B cell (primary cell): ENCODE data around the gene MGST1. TPM values are rescaled to one million over a fixed set of nuclear protein-coding genes. Genes with fewer than 3 reads are reported as not detected.

Experiments used
- ATAC-seq: fragments of 200-7000 bp; cut with Tn5 transposase; one replicate; pipeline ENCODE4 v1.10.0; 2021; ENCODE audit warnings: low read depth, mild to moderate bottlenecking, moderate number of reproducible peaks, moderate library complexity
- CTCF ChIA-PET: fragments of 350-600 bp; sonication (Branson Sonifier 250); formaldehyde crosslinking; loops from one replicate; lab custom pipeline; 2021; ENCODE audit warnings: antibody characterized with exemption, inconsistent platforms; lab: Charles Lee
- POLR2A ChIA-PET: fragments of 350-600 bp; sonication (Branson Sonifier 250); formaldehyde crosslinking; loops from one replicate; lab custom pipeline; 2021; ENCODE audit warnings: antibody characterized with exemption; lab: Charles Lee
- DNase-seq: peaks from one replicate; pipeline ENCODE4 v3.0.0; 2013
- H2AFZ ChIP-seq: 2 replicates; pipeline ENCODE4 v1.6.1; 2012; ENCODE audit warnings: mild to moderate bottlenecking, low read depth, low read length; ENCODE audit not compliant: insufficient read depth, poor library complexity, severe bottlenecking
- H3K27ac ChIP-seq, 2 donors: 1 replicate in 1 of 2; 2 replicates in 1 of 2; pipeline ENCODE4 v1.5.1; 2012 to 2013; ENCODE audit warnings: low read length in 2 of 2, mild to moderate bottlenecking in 2 of 2, moderate library complexity in 1 of 2
- H3K27me3 ChIP-seq, 4 experiments: fragments of 200-600 bp in 1 of 4; sonication (generic) in 1 of 4; replicated peaks in 1 of 4; 1 replicate in 2 of 4; 2 replicates in 2 of 4; pipeline versions ENCODE4 v1.6.1 to v1.7.0; 2013 to 2016; ENCODE audit warnings: low read length in 3 of 4, mild to moderate bottlenecking in 2 of 4, mixed read lengths in 1 of 4, moderate library complexity in 1 of 4; ENCODE audit not compliant: insufficient read depth in 4 of 4, control insufficient read depth in 3 of 4; ENCODE audit errors: control extremely low read depth in 1 of 4
- H3K36me3 ChIP-seq, 2 experiments: replicated peaks in 1 of 2; 1 replicate in 1 of 2; 2 replicates in 1 of 2; pipeline versions ENCODE4 v1.6.1 to v1.7.1; 2013; ENCODE audit warnings: low read length in 1 of 2; ENCODE audit not compliant: insufficient read depth in 2 of 2, control insufficient read depth in 1 of 2; ENCODE audit errors: control extremely low read depth in 1 of 2, extremely low read depth in 1 of 2
- H3K4me1 ChIP-seq, 2 donors: fragments of 200-600 bp in 1 of 2; sonication (generic) in 1 of 2; 1 replicate in 1 of 2; 2 replicates in 1 of 2; pipeline versions ENCODE4 v1.5.1 to v1.6.1; 2013 to 2017; ENCODE audit warnings: low read length in 2 of 2; ENCODE audit not compliant: control insufficient read depth in 2 of 2, insufficient read depth in 2 of 2
- H3K4me2 ChIP-seq: replicated peaks from 2 replicates; pipeline ENCODE3; 2012; ENCODE audit warnings: mild to moderate bottlenecking, low read depth, low read length; ENCODE audit not compliant: poor library complexity, severe bottlenecking
- H3K4me3 ChIP-seq, 5 experiments: fragments of 200-600 bp in 1 of 5; sonication (generic) in 1 of 5; 1 replicate in 3 of 5; 2 replicates in 2 of 5; pipeline versions ENCODE4 v1.5.1 to v1.7.0; 2011 to 2016; ENCODE audit warnings: low read length in 4 of 5, mild to moderate bottlenecking in 4 of 5, low read depth in 2 of 5, control low read depth in 1 of 5, moderate library complexity in 1 of 5; ENCODE audit not compliant: insufficient read depth in 1 of 5; ENCODE audit errors: control extremely low read depth in 1 of 5, extremely low read depth in 1 of 5
- H3K79me2 ChIP-seq: fragments of 200-600 bp; sonication (generic); one replicate; pipeline ENCODE4 v1.6.0; 2016; ENCODE audit warnings: low read length; ENCODE audit not compliant: control insufficient read depth, insufficient read depth
- H3K9ac ChIP-seq: fragments of 200-600 bp; sonication (generic); 2 replicates; pipeline ENCODE4 v1.6.1; 2017; ENCODE audit warnings: mild to moderate bottlenecking, low read length, moderate library complexity
- H3K9me3 ChIP-seq, 3 donors: one replicate each; pipeline versions ENCODE4 v1.6.1 to v1.7.1; 2013; ENCODE audit warnings: low read length in 2 of 3; ENCODE audit not compliant: control insufficient read depth in 2 of 3, insufficient read depth in 1 of 3; ENCODE audit errors: control extremely low read depth in 1 of 3
- H4K20me1 ChIP-seq: 2 replicates; pipeline ENCODE4 v1.6.0; 2012; ENCODE audit warnings: mild to moderate bottlenecking, low read length; ENCODE audit not compliant: insufficient read depth, control insufficient read depth, poor library complexity, severe bottlenecking
- H3K27ac Mint-ChIP-seq: one replicate; pipeline ENCODE4 v1.8.0; 2021; ENCODE audit warnings: mixed read lengths
- H3K27me3 Mint-ChIP-seq: one replicate; pipeline ENCODE4 v1.8.0; 2021; ENCODE audit warnings: mixed read lengths
- H3K4me1 Mint-ChIP-seq: one replicate; pipeline ENCODE4 v1.8.0; 2021; ENCODE audit warnings: mixed read lengths
- H3K4me3 Mint-ChIP-seq: one replicate; pipeline ENCODE4 v1.8.0; 2021; ENCODE audit warnings: mixed read lengths
- H3K9me3 Mint-ChIP-seq: one replicate; pipeline ENCODE4 v1.8.0; 2022; ENCODE audit warnings: mixed read lengths; ENCODE audit not compliant: insufficient read depth
- CTCF ChIP-seq: fragments of 200-600 bp; IDR thresholded peaks from one replicate; pipeline ENCODE4 v1.8.0; 2022; ENCODE audit warnings: antibody characterized with exemption, mild to moderate bottlenecking
- EZH2 ChIP-seq: IDR thresholded peaks from 2 replicates; pipeline ENCODE4 v1.6.1; 2012; ENCODE audit warnings: borderline replicate concordance, low read depth, mild to moderate bottlenecking, moderate library complexity, low read length; ENCODE audit not compliant: insufficient read depth, poor library complexity, severe bottlenecking
- WGBS: methylation state at CpG from one replicate; pipeline ENCODE4 v1.1.5; 2013; ENCODE audit warnings: missing lambda C conversion rate; ENCODE audit not compliant: insufficient coverage; 5-methylcytosine and 5-hydroxymethylcytosine counted together
- intact Hi-C: fragments of 100-400 bp; cut with micrococcal nuclease; formaldehyde crosslinking; loops from one replicate; pipeline ENCODE4 v1.10.0; 2022
- polyA plus RNA-seq: library from polyadenylated mRNA; depleted of rRNA; stranded (reverse); fragments of >200 nt; gene quantifications from 2 replicates; pipeline ENCODE4 v1.2.3, GENCODE V29; 2012
- total RNA-seq, 2 donors: library from RNA; stranded (reverse); fragments of 120-200 nt in 1 of 2; gene quantifications; 1 replicate in 1 of 2; 2 replicates in 1 of 2; pipeline versions ENCODE4 v1.2.3 to v1.2.4, GENCODE V29; 2013 to 2022

Gene MGST1
- total and polyA plus RNA-seq, 2 donors (not counting 1 experiment from before 2014, with no cell fraction given) = 0.25 TPM; not detected in 1

- H3K4me3 Mint-ChIP-seq = no peak overlapping the region
- no peak overlapping the region for H3K4me2 ChIP-seq
- no peak for ATAC-seq
- H3K36me3 ChIP-seq = no peaks in the 10 kb centered on the region
- intact Hi-C loops = no loop called here
- H3K27me3 Mint-ChIP-seq = peaks cover 25% of the 10 kb centered on the region
- H3K4me3 ChIP-seq = no peak overlapping the region
- H3K27ac ChIP-seq = no peak overlapping the region
- 43% methylated on average over 3 of the region's 10 CpGs for WGBS
- TF ChIP-seq CTCF = no peak
- no peak for TF ChIP-seq EZH2
- peaks cover 0 to 7% (median 0%) of the 10 kb centered on the region in 4 experiments for H3K27me3 ChIP-seq
- H3K79me2 ChIP-seq = no peaks in the 10 kb centered on the region
- H3K4me1 Mint-ChIP-seq = peaks cover 2% of the 10 kb centered on the region
- DNase-seq = no peak
- H3K4me1 ChIP-seq = no peaks in the 10 kb centered on the region
- peaks cover 0 to 3% (median 0%) of the 10 kb centered on the region in 3 donors for H3K9me3 ChIP-seq
- no peaks in the 10 kb centered on the region for H3K9me3 Mint-ChIP-seq
- H2AFZ ChIP-seq = no peak overlapping the region
- H3K27ac Mint-ChIP-seq = no peak overlapping the region
- H3K9ac ChIP-seq = no peak overlapping the region
- H4K20me1 ChIP-seq = no peaks in the 10 kb centered on the region
- ChIA-PET CTCF (no interaction called here), POLR2A (no interaction called here)
Observed at GRCh38 chr12:16348435-16349130, 1.1 kb downstream of the MGST1 start.

- no peak overlapping the region for H3K27ac ChIP-seq
- H4K20me1 ChIP-seq = no peaks in the 10 kb centered on the region
- H3K4me1 ChIP-seq = no peaks in the 10 kb centered on the region
- no peak for DNase-seq
- Mint-ChIP-seq H3K27me3 (peaks cover 25% of the 10 kb centered on the region), H3K27ac (no peak overlapping the region), H3K4me3 (no peak overlapping the region), H3K9me3 (no peaks in the 10 kb centered on the region), H3K4me1 (peaks cover 2% of the 10 kb centered on the region)
- ATAC-seq = no peak
- peaks cover 0 to 7% (median 0%) of the 10 kb centered on the region in 4 experiments for H3K27me3 ChIP-seq
- TF ChIP-seq CTCF (no peak), EZH2 (no peak)
- ChIA-PET POLR2A (no interaction called here), CTCF (no interaction called here)
- WGBS = 23% methylated on average over 3 of the region's 3 CpGs
- H3K4me2 ChIP-seq = no peak overlapping the region
- intact Hi-C loops = no loop called here
- H3K79me2 ChIP-seq = no peaks in the 10 kb centered on the region
- H3K4me3 ChIP-seq = no peak overlapping the region
- H3K9ac ChIP-seq = no peak overlapping the region
- H2AFZ ChIP-seq = no peak overlapping the region
- no peaks in the 10 kb centered on the region for H3K36me3 ChIP-seq
- peaks cover 0 to 3% (median 0%) of the 10 kb centered on the region in 3 donors for H3K9me3 ChIP-seq
Observed at GRCh38 chr12:16349131-16349460, 1.7 kb downstream of the MGST1 start.
